CD4-positive, alpha-beta memory T cell (primary cell): ENCODE measurements around the gene HSD17B1. TPM values are rescaled to one million over a fixed set of nuclear protein-coding genes. Genes with fewer than 3 reads are reported as not detected.
A peak's percentile ranks its signal among the peaks of the same experiment; 100 is the strongest.

ENCODE experiments used
- CTCF ChIA-PET: fragments of 350-600 bp; sonication (Branson Sonifier 250); formaldehyde crosslinking; loops from one replicate; lab custom pipeline; 2021; ENCODE audit warnings: inconsistent platforms; ENCODE audit not compliant: partially characterized antibody; lab: Charles Lee
- POLR2A ChIA-PET: fragments of 350-600 bp; sonication (Branson Sonifier 250); formaldehyde crosslinking; loops from one replicate; lab custom pipeline; 2021; ENCODE audit not compliant: partially characterized antibody; lab: Charles Lee
- DNase-seq, 5 donors: peaks; one replicate each; pipeline versions ENCODE4 v3.0.0 to v3.0.0-alpha.2; 2020 to 2022; ENCODE audit warnings: mixed read lengths in 1 of 5
- H3K27ac ChIP-seq: one replicate; pipeline ENCODE4 v1.7.0; 2013; ENCODE audit warnings: low read depth, low read length
- H3K27me3 ChIP-seq: 2 replicates; pipeline ENCODE4 v1.7.0; 2013; ENCODE audit warnings: mild to moderate bottlenecking, low read length, moderate library complexity; ENCODE audit not compliant: insufficient read depth
- H3K36me3 ChIP-seq: 2 replicates; pipeline ENCODE4 v1.7.0; 2013; ENCODE audit warnings: mild to moderate bottlenecking, low read length, moderate library complexity; ENCODE audit not compliant: insufficient read depth
- H3K4me1 ChIP-seq: 2 replicates; pipeline ENCODE4 v1.7.0; 2013; ENCODE audit warnings: mild to moderate bottlenecking, low read length, moderate library complexity; ENCODE audit not compliant: insufficient read depth
- H3K4me3 ChIP-seq, 2 donors: one replicate each; pipeline ENCODE4 v1.7.0; 2013; ENCODE audit warnings: low read length in 2 of 2, mild to moderate bottlenecking in 1 of 2
- H3K9me3 ChIP-seq, 2 donors: one replicate each; pipeline ENCODE4 v1.7.0; 2013; ENCODE audit warnings: low read length in 2 of 2, control low read depth in 1 of 2; ENCODE audit not compliant: control insufficient read depth in 1 of 2
- H3K27ac Mint-ChIP-seq, 7 donors: one replicate each; pipeline ENCODE4 v1.8.0; 2020 to 2021; ENCODE audit warnings: mixed read lengths in 7 of 7, mild to moderate bottlenecking in 6 of 7, inconsistent platforms in 3 of 7, moderate library complexity in 3 of 7
- H3K27me3 Mint-ChIP-seq, 2 donors: one replicate each; pipeline ENCODE4 v1.8.0; 2020 to 2021; ENCODE audit warnings: mixed read lengths in 2 of 2
- H3K36me3 Mint-ChIP-seq, 2 donors: one replicate each; pipeline ENCODE4 v1.8.0; 2020 to 2021; ENCODE audit warnings: mixed read lengths in 2 of 2, inconsistent platforms in 1 of 2, mild to moderate bottlenecking in 1 of 2
- H3K4me1 Mint-ChIP-seq, 4 donors: one replicate each; pipeline ENCODE4 v1.8.0; 2020 to 2021; ENCODE audit warnings: mixed read lengths in 4 of 4, mild to moderate bottlenecking in 1 of 4
- H3K4me3 Mint-ChIP-seq, 8 donors: one replicate each; pipeline ENCODE4 v1.8.0; 2020 to 2021; ENCODE audit warnings: mixed read lengths in 8 of 8, mild to moderate bottlenecking in 7 of 8, moderate library complexity in 6 of 8, inconsistent platforms in 3 of 8
- H3K9me3 Mint-ChIP-seq, 8 donors: one replicate each; pipeline ENCODE4 v1.8.0; 2020 to 2021; ENCODE audit warnings: mixed read lengths in 8 of 8, mild to moderate bottlenecking in 5 of 8, inconsistent platforms in 3 of 8, moderate library complexity in 1 of 8
- intact Hi-C: fragments of 100-400 bp; cut with micrococcal nuclease; formaldehyde crosslinking; loops from one replicate; pipeline ENCODE4 v1.15.1; 2023
- polyA plus RNA-seq, 2 donors: library from polyadenylated mRNA; unstranded; fragments of 300-500 nt; fragmentation: Illumina TruSeq; gene quantifications; one replicate each; pipeline ENCODE4 v1.2.3, GENCODE V29; 2021
- total RNA-seq, 2 experiments: library from RNA; stranded (reverse); gene quantifications; one replicate each; pipeline ENCODE4 v1.2.3, GENCODE V29; 2021

HSD17B1 gene
- total and polyA plus RNA-seq, 4 experiments from 2014 or later, result 0.07 to 1.2 (median 1.0) TPM

DNA sequence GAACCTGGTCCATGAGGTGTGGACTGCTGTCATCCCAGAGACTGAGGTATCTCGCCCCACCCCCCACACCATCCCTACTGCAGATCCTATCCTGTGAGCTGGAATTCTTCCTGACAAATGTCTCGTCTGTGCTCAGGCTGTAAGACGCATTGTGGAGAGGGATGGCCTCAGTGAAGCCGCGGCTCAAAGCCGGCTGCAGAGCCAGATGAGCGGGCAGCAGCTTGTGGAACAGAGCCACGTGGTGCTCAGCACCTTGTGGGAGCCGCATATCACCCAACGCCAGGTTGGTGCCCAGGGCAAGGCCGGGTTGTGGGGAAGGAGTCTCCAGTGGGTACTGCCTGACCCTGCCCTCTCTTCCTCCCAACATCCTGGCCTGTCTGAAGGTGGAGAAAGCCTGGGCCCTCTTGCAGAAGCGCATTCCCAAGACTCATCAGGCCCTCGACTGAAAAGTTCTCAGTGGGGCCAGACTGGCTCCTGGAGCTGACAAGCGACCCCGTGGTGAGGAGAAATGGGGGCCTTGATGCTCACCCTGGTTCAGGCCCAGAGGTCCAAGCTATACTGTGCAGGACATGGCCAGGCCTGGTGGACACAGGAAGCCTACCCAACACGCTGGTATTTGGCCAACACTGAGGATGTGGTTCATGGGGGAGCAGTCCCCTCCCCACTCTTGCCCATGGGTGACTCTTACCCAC, 12.9 kb downstream of the HSD17B1 start:
- H3K27me3 Mint-ChIP-seq, result no peaks in the 10 kb centered on the region
- H3K4me3 Mint-ChIP-seq, result peak overlapping the region in 5 of 8 donors; percentile 94 to 97 (median 96)
- DNase-seq, result no peak
- Histone ChIP-seq H3K27ac (peak overlapping the region; percentile 79), H3K27me3 (no peaks in the 10 kb centered on the region), H3K4me3 (no peak overlapping the region), H3K9me3 (no peaks in the 10 kb centered on the region), H3K4me1 (peaks cover 63% of the 10 kb centered on the region), H3K36me3 (peaks cover 45% of the 10 kb centered on the region)
- ChIA-PET CTCF (interaction anchor here (0.8 to 4.5 kb wide), 4 partner anchors 11 to 108 kb away, joined by 3 to 37 read pairs (median 4); partner anchors contain the start of gene PSMC3IP), POLR2A (interaction anchor here (1.0 to 6.3 kb wide), 6 partner anchors 11 to 48 kb away, joined by 3 to 73 read pairs (median 13); partner anchors contain the start of genes NAGLU, PSMC3IP, RETREG3 and TUBG1)
- H3K4me1 Mint-ChIP-seq, result peaks cover 16 to 73% (median 49%) of the 10 kb centered on the region in 4 donors
- peaks cover 0 to 2% (median 0%) of the 10 kb centered on the region in 8 donors for H3K9me3 Mint-ChIP-seq
- H3K27ac Mint-ChIP-seq, result peak overlapping the region in 6 of 7 donors; percentile 86 to 98 (median 96)
- intact Hi-C loops, result no loop called here
- H3K36me3 Mint-ChIP-seq, result peaks cover 11 to 54% of the 10 kb centered on the region in 2 donors

DNA sequence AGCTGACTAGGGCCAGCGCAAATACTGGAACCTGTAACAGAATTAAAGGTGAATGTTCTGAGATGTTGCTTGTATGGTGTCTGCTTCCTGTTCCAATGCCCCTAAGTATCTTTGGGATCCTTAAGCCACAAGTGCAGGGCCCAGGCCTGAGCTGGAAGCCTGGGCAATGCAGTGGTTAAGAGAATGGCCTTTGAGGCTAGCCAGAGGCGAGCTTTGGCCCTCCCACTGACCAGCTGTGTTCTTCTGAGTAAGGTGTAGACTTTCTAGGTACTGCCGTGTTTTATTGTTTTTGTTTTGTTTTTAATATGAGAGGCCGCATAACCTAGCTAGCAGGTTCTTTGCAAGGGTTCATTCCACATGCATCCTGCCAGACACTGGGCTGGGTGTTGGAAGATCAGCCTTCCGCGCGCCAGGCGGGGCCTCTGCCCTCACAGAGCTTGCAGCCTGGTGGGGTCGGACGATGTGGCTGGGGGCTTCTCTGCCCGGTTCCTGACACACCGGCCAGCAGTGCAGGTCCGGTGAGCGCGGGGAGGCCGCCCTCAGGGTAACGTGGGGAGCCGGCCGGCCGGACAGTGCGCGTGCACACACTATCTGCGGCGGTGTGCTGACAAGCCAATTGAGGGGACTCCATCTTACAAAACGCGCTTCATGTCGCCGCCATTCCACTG, 13.6 kb downstream of the HSD17B1 start:
- CTCF ChIA-PET, result interaction anchor here (0.8 to 4.5 kb wide), 4 partner anchors 12 to 108 kb away, joined by 3 to 37 read pairs (median 4); partner anchors contain the start of gene PSMC3IP
- peaks cover 62% of the 10 kb centered on the region for H3K4me1 ChIP-seq
- intact Hi-C loops, result no loop called here

DNA sequence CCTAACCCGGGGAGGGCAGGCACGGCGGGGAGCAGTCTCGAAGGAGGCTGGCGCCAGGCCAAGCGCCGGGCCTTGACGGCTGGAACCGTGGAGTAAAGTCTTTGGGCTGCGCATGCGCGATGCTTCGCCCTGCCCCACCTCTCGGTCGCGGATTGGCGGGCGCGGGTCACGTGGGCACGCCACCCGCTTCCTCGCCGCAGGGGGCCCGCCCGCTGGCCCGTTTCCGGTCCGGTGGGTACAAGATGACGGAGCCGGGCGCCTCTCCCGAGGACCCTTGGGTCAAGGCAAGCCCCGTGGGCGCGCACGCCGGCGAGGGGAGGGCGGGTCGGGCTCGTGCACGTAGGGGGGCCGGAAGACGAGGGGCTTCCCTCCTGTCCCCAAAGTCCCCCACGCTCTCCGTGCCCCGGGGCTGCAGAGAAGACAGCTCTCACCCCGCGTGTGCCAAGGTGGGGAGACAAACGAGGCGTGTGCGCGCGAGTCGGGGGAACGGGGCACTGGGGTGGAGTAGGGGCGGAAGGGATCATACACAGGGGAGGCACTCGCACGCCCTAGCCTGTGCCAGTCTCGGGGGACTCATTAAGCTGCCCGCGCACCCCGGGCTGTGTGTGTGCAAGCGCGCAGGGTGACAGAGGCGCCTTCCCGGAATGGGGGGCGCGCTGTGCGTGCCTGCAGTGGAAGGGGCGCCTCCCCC, 14.3 kb downstream of the HSD17B1 start, which contains the start of gene MLX:
MLX (plus strand) TSS at position 218 of the 691 bp plus-strand sequence; CDS start at position 243, 25 bp downstream.
- Histone ChIP-seq H3K27ac (peak within 1 kb of the TSS; percentile 79), H3K4me3 (peak within 1 kb of the TSS; percentile 89 to 97), H3K36me3 (peaks cover 58% of the 10 kb centered on the region), H3K4me1 (peaks cover 56% of the 10 kb centered on the region), H3K27me3 (no peaks in the 10 kb centered on the region), H3K9me3 (no peaks in the 10 kb centered on the region)
- CTCF ChIA-PET, result interaction anchor here (0.8 to 4.5 kb wide), 4 partner anchors 9 to 37 kb away, joined by 3 to 37 read pairs (median 4); partner anchors contain the start of genes NAGLU and PSMC3IP
- Mint-ChIP-seq H3K9me3 (no peaks in the 10 kb centered on the region), H3K27me3 (no peaks in the 10 kb centered on the region), H3K4me1 (peaks cover 13 to 65% (median 42%) of the 10 kb centered on the region in 4 donors), H3K27ac (peak within 1 kb of the TSS; percentile 95 to 98 (median 96)), H3K36me3 (peaks cover 21 to 65% of the 10 kb centered on the region in 2 donors), H3K4me3 (peak within 1 kb of the TSS; percentile 94 to 98 (median 96))
- DNase-seq, result peak; percentile 90 to 91 (median 90)
- intact Hi-C loops, result loop anchor here (1.0 kb wide), 1 partner anchor 10 kb away; the partner anchor contains the start of gene PSMC3IP
- POLR2A ChIA-PET, result interaction anchor here (0.7 to 6.3 kb wide), 12 partner anchors 8 to 794 kb away, joined by 3 to 73 read pairs (median 6); partner anchors contain the start of genes NAGLU, PSMC3IP, RETREG3 and TUBG1

More for the DNA sequence above, 13.6 kb downstream of the HSD17B1 start:
- H3K27me3 ChIP-seq, result no peaks in the 10 kb centered on the region
- DNase-seq, result peak in 1 of 5 donors; percentile 11
- peaks cover 18 to 61% of the 10 kb centered on the region in 2 donors for H3K36me3 Mint-ChIP-seq
- H3K4me3 Mint-ChIP-seq, result peak overlapping the region; percentile 94 to 98 (median 96)
- no peaks in the 10 kb centered on the region for H3K9me3 ChIP-seq
- peak overlapping the region; percentile 95 to 98 (median 96) for H3K27ac Mint-ChIP-seq
- H3K36me3 ChIP-seq, result peaks cover 51% of the 10 kb centered on the region
- H3K27ac ChIP-seq, result peak overlapping the region; percentile 79
- H3K27me3 Mint-ChIP-seq, result no peaks in the 10 kb centered on the region
- H3K4me1 Mint-ChIP-seq, result peaks cover 16 to 72% (median 48%) of the 10 kb centered on the region in 4 donors
- POLR2A ChIA-PET, result interaction anchor here (1.0 to 6.3 kb wide), 8 partner anchors 12 to 795 kb away, joined by 3 to 73 read pairs (median 7); partner anchors contain the start of genes NAGLU, PSMC3IP, RETREG3 and TUBG1
- H3K9me3 Mint-ChIP-seq, result peaks cover 0 to 1% (median 0%) of the 10 kb centered on the region in 8 donors
- H3K4me3 ChIP-seq, result peak overlapping the region; percentile 89 to 97

DNA sequence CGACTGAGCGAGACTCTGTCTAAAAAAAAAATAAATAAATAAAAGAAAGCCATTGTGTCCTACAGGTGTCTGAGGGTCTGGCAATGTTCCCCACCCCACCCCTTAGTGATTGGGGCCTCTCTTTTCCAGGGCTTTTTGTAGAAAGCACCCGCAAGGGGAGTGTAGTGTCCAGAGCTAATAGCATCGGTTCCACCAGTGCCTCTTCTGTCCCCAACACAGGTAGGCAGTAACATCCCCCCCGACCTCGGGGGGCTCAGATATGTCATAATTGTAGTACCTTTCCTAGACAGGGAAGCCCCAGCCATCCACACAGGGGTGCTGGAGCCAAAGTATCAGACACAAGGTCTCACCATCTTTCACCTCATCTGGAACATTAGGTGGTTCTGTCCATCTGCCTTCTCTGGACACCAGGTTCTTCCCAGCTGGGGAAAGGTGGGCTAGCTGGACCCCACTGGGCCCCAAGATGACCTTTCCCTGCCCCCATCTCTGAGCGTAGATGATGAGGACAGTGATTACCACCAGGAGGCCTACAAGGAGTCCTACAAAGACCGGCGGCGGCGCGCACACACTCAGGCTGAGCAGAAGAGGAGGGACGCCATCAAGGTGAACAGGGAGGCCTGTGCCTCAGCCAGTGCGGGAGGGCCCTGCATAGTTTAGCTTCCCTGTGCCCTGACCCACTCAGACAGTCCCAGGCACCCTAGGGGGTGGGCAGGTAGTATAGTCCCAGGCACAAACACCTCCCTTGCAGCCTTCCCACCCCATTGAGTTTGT, 15.8 kb downstream of the HSD17B1 start:
- H3K27ac ChIP-seq, result no peak overlapping the region
- H3K4me3 ChIP-seq, result no peak overlapping the region
- Mint-ChIP-seq H3K9me3 (no peaks in the 10 kb centered on the region), H3K36me3 (peaks cover 28 to 75% of the 10 kb centered on the region in 2 donors), H3K4me1 (peaks cover 15 to 58% (median 33%) of the 10 kb centered on the region in 4 donors), H3K27me3 (no peaks in the 10 kb centered on the region), H3K27ac (peak overlapping the region in 6 of 7 donors; percentile 41 to 96 (median 58)), H3K4me3 (peak overlapping the region; percentile 20 to 98 (median 57))
- peaks cover 72% of the 10 kb centered on the region for H3K36me3 ChIP-seq
- no peaks in the 10 kb centered on the region for H3K9me3 ChIP-seq
- H3K4me1 ChIP-seq, result peaks cover 46% of the 10 kb centered on the region
- intact Hi-C loops, result no loop called here
- ChIA-PET CTCF (interaction anchor here (1.0 to 4.5 kb wide), 2 partner anchors 10 to 38 kb away, joined by 3 to 37 read pairs; partner anchors contain the start of gene PSMC3IP), POLR2A (interaction anchor here (1.3 to 6.3 kb wide), 5 partner anchors 9 to 40 kb away, joined by 3 to 73 read pairs (median 19); partner anchors contain the start of genes NAGLU, PSMC3IP, RETREG3 and TUBG1)
- no peak for DNase-seq
- H3K27me3 ChIP-seq, result no peaks in the 10 kb centered on the region

DNA sequence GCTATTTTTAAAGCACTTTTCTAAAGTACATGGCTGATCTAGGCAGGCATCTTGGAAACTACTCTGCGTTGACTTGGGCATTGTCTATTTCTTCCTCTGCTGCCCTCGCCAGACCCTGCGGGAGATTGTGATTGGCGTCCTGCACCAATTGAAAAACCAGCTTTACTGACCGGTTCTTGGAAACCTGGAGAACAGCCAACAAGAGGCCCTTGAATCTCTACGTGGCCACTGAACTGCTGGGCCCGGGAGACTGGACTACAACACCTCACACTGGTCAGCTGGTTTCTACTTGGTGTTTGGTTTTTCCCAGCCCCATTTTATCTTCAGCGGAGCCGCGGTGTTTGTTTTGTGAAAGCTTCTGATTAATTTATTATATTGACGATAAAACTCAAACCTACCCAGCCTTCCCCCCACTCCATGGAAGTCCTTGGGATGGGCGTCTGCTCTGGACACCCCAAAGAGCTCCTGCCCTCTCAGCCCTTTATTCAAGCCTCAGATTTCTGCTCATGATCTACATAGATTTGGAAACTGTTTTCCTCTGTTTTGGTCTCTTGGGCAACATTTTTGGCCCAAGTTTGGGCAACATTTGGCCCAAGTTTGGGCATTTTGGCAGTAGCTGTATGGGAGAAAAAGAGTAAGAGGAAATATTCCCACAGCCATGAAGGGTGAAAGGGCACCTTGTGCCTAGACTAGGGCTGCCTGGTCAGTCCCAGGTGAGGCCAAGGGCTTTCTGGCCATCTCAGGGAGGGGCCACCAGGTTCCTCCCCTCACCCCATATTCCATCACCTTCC, 18.9 kb downstream of the HSD17B1 start:
- CTCF ChIA-PET, result interaction anchor here (0.8 to 1.7 kb wide), 2 partner anchors 8 to 23 kb away, joined by 3 to 4 read pairs; no protein-coding TSS in a partner anchor

More for the DNA sequence above, 18.9 kb downstream of the HSD17B1 start:
- Histone ChIP-seq H3K4me1 (peaks cover 28% of the 10 kb centered on the region), H3K4me3 (no peak overlapping the region), H3K27ac (no peak overlapping the region), H3K27me3 (no peaks in the 10 kb centered on the region), H3K36me3 (peaks cover 53% of the 10 kb centered on the region), H3K9me3 (no peaks in the 10 kb centered on the region)
- H3K4me1 Mint-ChIP-seq, result peaks cover 16 to 42% (median 28%) of the 10 kb centered on the region in 4 donors
- H3K9me3 Mint-ChIP-seq, result no peaks in the 10 kb centered on the region
- peaks cover 34 to 67% of the 10 kb centered on the region in 2 donors for H3K36me3 Mint-ChIP-seq
- no peak overlapping the region for H3K27ac Mint-ChIP-seq
- intact Hi-C loops, result no loop called here
- POLR2A ChIA-PET, result interaction anchor here (0.6 kb wide), 1 partner anchor 142 kb away, joined by 3 read pairs; no protein-coding TSS in a partner anchor
- no peak for DNase-seq
- no peaks in the 10 kb centered on the region for H3K27me3 Mint-ChIP-seq
- H3K4me3 Mint-ChIP-seq, result peak overlapping the region in 1 of 8 donors; percentile 39
